Pancreas (tissue), 10 donors: ENCODE results near the gene SNX5. TPM values are rescaled to one million over a fixed set of nuclear protein-coding genes. Genes with fewer than 3 reads are reported as not detected.
A peak's percentile ranks its signal among the peaks of the same experiment; 100 is the strongest.

ENCODE experiments used
- ATAC-seq, 4 donors: fragments of 200-7000 bp; cut with Tn5 transposase; one replicate each; pipeline versions ENCODE4 v1.8.0 to v1.9.1; 2020; ENCODE audit warnings: mild to moderate bottlenecking in 4 of 4, moderate library complexity in 4 of 4
- DNase-seq, 6 donors: peaks; one replicate each; pipeline ENCODE4 v3.0.0-alpha.2; 2020
- FAIRE-seq: peaks from 2 replicates; lab custom pipeline; 2012; peaks lifted over from hg19 to GRCh38; lab: Jason Lieb, UNC
- H3K27ac ChIP-seq, 4 donors: fragments of 200-600 bp; sonication (generic); 1 replicate in 3 of 4; 2 replicates in 1 of 4; pipeline versions ENCODE4 v1.5.0 to v1.8.0; 2020
- H3K27me3 ChIP-seq, 4 donors: fragments of 200-600 bp; one replicate each; pipeline ENCODE4 v1.8.0; 2021
- H3K36me3 ChIP-seq, 3 donors: fragments of 200-600 bp; sonication (generic) in 1 of 3; one replicate each; pipeline versions ENCODE4 v1.5.0 to v1.8.0; 2020 to 2021
- H3K4me1 ChIP-seq, 3 donors: fragments of 200-600 bp; one replicate each; pipeline ENCODE4 v1.8.0; 2021
- H3K4me3 ChIP-seq, 4 donors: fragments of 200-600 bp; sonication (generic) in 2 of 4; one replicate each; pipeline versions ENCODE4 v1.5.0 to v1.8.0; 2020 to 2021
- H3K9me3 ChIP-seq, 4 donors: fragments of 200-600 bp; one replicate each; pipeline ENCODE4 v1.8.0; 2021
- WGBS, 2 donors: extraction: QIAGEN DNeasy Blood & Tissue Kit; methylation state at CpG; one replicate each; pipeline ENCODE4 v1.1.7; 2013; 5-methylcytosine and 5-hydroxymethylcytosine counted together
- intact Hi-C, 3 donors: fragments of 100-400 bp; cut with DNase I; formaldehyde crosslinking; loops; one replicate each; pipeline versions ENCODE4 v1.11.1 to v1.14.2; 2022
- polyA plus RNA-seq, 2 donors: library from polyadenylated mRNA; stranded (reverse); fragments of 200-250 nt; gene quantifications; one replicate each; pipeline ENCODE4 v1.2.3, GENCODE V29; 2013
- total RNA-seq, 6 donors: library from RNA; stranded (reverse); fragmentation: NEBNext Ultra II Directional in 4 of 6; extraction: Animal tissue kit (Norgen Biotek cat#: 25700) in 4 of 6; gene quantifications; one replicate each; pipeline versions ENCODE4 v1.2.1 to v1.2.4, GENCODE V29; 2021 to 2023
- TF ChIP-seq, protein P1 (sequence below), 4 donors: fragments of 200-600 bp; sonication (generic) in 3 of 4; IDR thresholded peaks; one replicate each; pipeline versions ENCODE4 v1.5.0 to v1.8.0; 2021; ENCODE audit warnings: antibody characterized with exemption in 4 of 4
- donor health status: healthy with polysubstance abuse.
- donor health status: DM: no; HTN: no; CAD: no; lungs with moderate emphysema.
- donor health status: DM: no; HTN: no; CAD: no.
- donor health status: control.
- donor health status: control.
- donor health status: Bipolar disorder and iron deficiency.
- donor health status: DM: yes; HTN: yes; CAD: no.
- donor health status: DM: no; HTN: no; CAD: no.
- donor health status: DM: no; HTN: no; CAD: no.
- donor health status: DM: yes; HTN: yes; CAD: no.

The SNX5 gene
- total and polyA plus RNA-seq, 8 donors, result 20.5 to 38.4 (median 31.1) TPM

DNA sequence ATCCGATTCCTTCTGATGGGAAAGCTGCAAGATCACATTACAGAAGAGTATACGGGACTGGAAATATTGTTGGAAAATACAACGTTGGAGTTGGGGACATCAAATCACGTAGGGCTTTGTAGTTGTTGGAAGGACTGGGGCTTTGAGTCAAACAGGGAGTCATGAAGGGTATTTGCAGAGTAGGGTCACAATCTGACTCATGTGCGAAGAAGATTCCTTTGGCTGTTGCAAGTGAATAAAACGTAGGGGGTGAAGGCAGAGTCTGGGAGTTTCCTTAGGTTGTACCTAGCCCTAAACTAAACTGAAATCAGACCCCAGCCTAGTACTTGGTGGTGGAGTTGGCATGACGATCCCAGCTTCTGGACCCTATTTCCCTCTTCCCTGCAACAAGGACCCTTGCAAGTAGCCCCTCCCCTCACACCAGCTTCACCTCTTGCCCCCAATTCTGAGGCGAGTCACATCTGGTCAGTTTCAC is 32.3 kb downstream of the SNX5 start:
- Histone ChIP-seq H3K36me3 (no peaks in the 10 kb centered on the region), H3K9me3 (no peaks in the 10 kb centered on the region), H3K27ac (peak overlapping the region in 1 of 4 donors; percentile 18), H3K27me3 (no peaks in the 10 kb centered on the region), H3K4me1 (peaks cover 7 to 16% (median 10%) of the 10 kb centered on the region in 3 donors), H3K4me3 (no peak overlapping the region)
- no peak for DNase-seq
- WGBS, 2 donors, result 69 to 74% methylated on average over 8 of the region's 8 CpGs
- no peak for FAIRE-seq
- intact Hi-C loops, result no loop called here
- no peak for ATAC-seq
- TF ChIP-seq, protein P1, sequence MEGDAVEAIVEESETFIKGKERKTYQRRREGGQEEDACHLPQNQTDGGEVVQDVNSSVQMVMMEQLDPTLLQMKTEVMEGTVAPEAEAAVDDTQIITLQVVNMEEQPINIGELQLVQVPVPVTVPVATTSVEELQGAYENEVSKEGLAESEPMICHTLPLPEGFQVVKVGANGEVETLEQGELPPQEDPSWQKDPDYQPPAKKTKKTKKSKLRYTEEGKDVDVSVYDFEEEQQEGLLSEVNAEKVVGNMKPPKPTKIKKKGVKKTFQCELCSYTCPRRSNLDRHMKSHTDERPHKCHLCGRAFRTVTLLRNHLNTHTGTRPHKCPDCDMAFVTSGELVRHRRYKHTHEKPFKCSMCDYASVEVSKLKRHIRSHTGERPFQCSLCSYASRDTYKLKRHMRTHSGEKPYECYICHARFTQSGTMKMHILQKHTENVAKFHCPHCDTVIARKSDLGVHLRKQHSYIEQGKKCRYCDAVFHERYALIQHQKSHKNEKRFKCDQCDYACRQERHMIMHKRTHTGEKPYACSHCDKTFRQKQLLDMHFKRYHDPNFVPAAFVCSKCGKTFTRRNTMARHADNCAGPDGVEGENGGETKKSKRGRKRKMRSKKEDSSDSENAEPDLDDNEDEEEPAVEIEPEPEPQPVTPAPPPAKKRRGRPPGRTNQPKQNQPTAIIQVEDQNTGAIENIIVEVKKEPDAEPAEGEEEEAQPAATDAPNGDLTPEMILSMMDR (IDR thresholded peaks at IDR 0.05), result no peak

DNA sequence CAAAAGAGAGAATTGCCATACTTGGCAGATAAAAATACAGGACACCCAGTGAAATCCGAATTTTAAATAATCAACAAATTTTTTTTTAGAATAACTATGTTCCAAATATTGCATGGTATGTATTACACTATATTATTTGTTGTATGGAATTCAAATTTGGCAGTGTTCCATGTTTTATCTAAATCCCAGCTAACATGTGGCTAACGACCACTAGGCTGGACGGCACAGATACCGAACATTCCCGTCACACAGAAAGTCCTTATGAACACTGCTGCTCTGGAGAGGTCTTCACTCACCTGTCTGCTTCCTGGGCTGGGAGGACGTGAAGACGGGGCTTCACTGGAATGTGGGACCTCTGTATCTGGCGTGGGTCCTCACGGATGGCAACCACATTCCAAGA is 32.8 kb downstream of the SNX5 start:
- ATAC-seq (no peak), FAIRE-seq (no peak), DNase-seq (no peak)
- H3K4me3 ChIP-seq, result no peak overlapping the region
- H3K4me1 ChIP-seq, result peaks cover 7 to 16% (median 10%) of the 10 kb centered on the region in 3 donors
- no peaks in the 10 kb centered on the region for H3K9me3 ChIP-seq
- H3K27ac ChIP-seq, result no peak overlapping the region
- TF ChIP-seq, protein P1 (IDR thresholded peaks at IDR 0.05), result no peak
- WGBS, 2 donors, result 77 to 78% methylated on average over 9 of the region's 9 CpGs
- H3K27me3 ChIP-seq, result no peaks in the 10 kb centered on the region
- intact Hi-C loops, result no loop called here
- no peaks in the 10 kb centered on the region for H3K36me3 ChIP-seq

DNA sequence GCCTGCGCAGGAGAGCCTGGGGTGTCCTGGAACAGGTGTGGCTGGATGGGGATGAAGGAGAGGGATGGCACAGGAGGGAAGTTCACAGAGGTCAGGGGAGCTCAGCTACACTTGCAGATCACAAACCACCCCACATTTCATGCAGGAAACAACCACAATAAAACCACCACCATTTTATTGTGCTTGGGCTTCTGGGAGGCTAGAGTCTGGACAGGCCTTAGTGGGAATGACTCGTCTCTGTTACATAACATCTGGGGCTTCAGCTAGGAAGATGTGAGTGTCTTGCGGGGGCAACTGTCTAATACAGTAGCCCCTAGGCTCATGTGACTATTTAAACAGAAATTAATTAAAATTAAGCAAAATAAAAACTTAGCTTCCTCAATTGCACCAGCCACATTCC is 33.4 kb downstream of the SNX5 start:
- H3K9me3 ChIP-seq, result no peaks in the 10 kb centered on the region
- no peaks in the 10 kb centered on the region for H3K36me3 ChIP-seq
- FAIRE-seq (no peak), ATAC-seq (no peak), DNase-seq (no peak)
- H3K27me3 ChIP-seq, result no peaks in the 10 kb centered on the region
- intact Hi-C loops, result no loop called here
- H3K4me3 ChIP-seq, result no peak overlapping the region
- 95 to 96% methylated on average over 3 of the region's 3 CpGs for WGBS, 2 donors
- TF ChIP-seq, protein P1 (IDR thresholded peaks at IDR 0.05), result no peak
- H3K4me1 ChIP-seq, result peaks cover 7 to 16% (median 10%) of the 10 kb centered on the region in 3 donors
- H3K27ac ChIP-seq, result no peak overlapping the region

DNA sequence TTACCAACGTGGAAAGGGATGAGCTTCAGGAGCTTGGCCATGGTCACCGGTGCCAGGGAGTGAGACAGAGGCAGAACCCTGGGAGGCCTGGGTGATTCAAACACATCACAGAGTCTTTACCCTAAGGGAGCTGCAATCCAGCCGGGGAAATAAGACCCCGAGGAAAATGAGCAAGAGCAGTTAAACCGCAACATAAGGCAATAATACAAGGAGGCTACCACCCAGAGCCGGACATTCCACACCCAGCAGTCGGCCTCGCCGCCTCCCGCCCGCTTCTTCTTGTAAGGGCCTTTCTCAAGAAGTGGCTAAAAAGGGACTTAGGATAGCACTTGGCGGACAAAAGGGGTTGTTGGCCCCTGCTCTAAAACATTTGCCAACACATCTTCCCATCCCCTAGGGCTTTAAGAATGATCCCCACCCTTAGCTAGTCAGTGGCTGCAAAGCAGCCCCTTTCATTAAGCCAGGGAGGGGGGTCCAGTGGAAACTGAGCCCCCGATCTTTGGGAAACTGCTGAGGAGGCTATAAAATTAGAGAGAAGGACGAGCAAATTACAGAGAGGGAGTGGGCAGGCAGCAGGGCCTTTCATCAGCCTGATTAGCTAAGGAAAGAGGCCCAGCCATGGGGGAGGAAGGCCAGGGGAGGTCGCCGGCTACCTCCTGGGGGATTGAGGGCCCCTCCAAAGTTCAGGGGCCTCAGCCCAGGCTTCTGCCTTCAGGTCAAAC is 34.3 kb downstream of the SNX5 start:
- FAIRE-seq (no peak), DNase-seq (no peak), ATAC-seq (no peak)
- peaks cover 7 to 16% (median 10%) of the 10 kb centered on the region in 3 donors for H3K4me1 ChIP-seq
- no peaks in the 10 kb centered on the region for H3K36me3 ChIP-seq
- H3K4me3 ChIP-seq, result no peak overlapping the region
- intact Hi-C loops, result no loop called here
- TF ChIP-seq, protein P1 (IDR thresholded peaks at IDR 0.05), result no peak
- H3K9me3 ChIP-seq, result no peaks in the 10 kb centered on the region
- WGBS, 2 donors, result 81% methylated on average over 16 of the region's 16 CpGs
- H3K27ac ChIP-seq, result no peak overlapping the region
- no peaks in the 10 kb centered on the region for H3K27me3 ChIP-seq

DNA sequence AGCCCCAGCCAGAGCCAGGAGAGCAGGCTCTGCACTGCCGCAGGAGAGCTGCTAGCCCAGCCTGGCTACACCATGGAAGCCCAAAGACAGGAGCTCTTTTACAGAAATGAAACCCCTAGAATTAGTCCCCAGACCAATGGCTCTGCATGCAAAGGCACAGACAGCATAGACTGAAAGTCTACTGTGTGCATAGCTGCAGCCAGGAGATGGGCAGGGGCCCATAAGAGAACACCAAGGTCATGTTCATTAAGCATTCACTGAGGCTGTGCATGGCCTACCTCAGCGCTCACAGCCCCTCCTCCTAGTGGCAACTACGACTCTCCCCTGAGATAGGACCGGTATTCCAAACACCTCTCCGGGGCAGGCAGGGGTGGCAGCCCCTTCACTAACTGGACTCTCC is 34.9 kb downstream of the SNX5 start:
- intact Hi-C loops, result no loop called here
- 33 to 48% methylated on average over 5 of the region's 5 CpGs for WGBS, 2 donors
- Histone ChIP-seq H3K4me1 (peaks cover 10 to 16% (median 13%) of the 10 kb centered on the region in 3 donors), H3K36me3 (no peaks in the 10 kb centered on the region), H3K27me3 (no peaks in the 10 kb centered on the region), H3K27ac (no peak overlapping the region), H3K4me3 (no peak overlapping the region), H3K9me3 (no peaks in the 10 kb centered on the region)
- TF ChIP-seq, protein P1 (IDR thresholded peaks at IDR 0.05), result no peak
- DNase-seq, result no peak
- ATAC-seq, result peak in 2 of 4 donors; percentile 47 to 57
- no peak for FAIRE-seq
